ENCODE measurements around the gene RNASE4.

Gene RNASE4

DNA sequence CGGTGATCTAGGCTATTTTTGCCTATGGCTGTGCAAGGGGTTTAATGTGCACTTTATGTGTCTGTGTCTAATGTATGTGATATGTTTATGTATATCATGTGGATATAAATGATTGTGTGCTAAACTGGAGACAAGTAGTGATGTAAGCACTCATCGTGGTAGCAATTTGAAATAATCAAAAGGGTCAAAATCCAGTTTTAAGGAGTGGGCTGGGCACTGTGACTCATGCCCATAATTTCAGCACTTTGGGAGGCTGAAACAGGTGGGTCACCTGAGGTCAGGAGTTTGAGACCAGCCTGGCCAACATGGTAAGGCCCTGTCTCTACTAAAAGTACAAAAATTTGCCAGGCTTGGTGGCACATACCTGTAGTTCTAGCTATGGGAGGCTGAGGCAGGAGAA, 64.1 kb downstream of the RNASE4 start:
- no peak for DNase-seq

DNA sequence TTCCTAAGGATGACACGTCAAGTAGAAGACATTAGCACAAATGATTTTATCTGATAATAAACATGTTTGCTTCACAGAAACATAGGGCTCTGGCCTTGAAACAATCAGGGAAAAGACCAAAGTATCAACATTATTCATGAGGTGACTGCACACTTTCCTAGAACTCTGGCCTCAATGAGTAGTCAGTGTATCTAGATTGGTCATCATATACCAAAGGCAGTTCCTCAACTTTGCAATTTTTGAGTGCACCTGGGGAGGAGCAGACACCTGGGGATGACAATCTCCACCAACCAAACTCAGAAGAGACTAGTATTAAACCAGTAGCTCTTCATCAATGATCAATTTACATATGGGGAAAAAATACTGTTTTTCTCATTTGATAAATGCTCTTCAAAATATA, 65.8 kb downstream of the RNASE4 start:
- DNase-seq = no peak
